ENCODE measurements around the gene CFTR. TPM values are rescaled to one million over a fixed set of nuclear protein-coding genes. Genes with fewer than 3 reads are reported as not detected.

Gene CFTR
- total RNA-seq, 4 donors from 2014 or later: 3.4 to 13.5 (median 7.1) TPM

- DNase-seq (ENCODE audit: low spot score in 2 of 2): no peak
- WGBS: 89% methylated on average over 3 of the region's 3 CpGs
- Histone ChIP-seq H3K27ac (no peak overlapping the region), H3K27me3 (no peaks in the 10 kb centered on the region), H3K4me3 (no peak overlapping the region), H3K4me1 (no peaks in the 10 kb centered on the region), H3K36me3 (no peaks in the 10 kb centered on the region), H3K9me3 (no peaks in the 10 kb centered on the region)
- TF ChIP-seq EP300 (IDR thresholded peaks at IDR 0.05) (no peak), POLR2A (IDR thresholded peaks at IDR 0.05) (no peak), POLR2AphosphoS5 (IDR thresholded peaks at IDR 0.05) (no peak)
- TF ChIP-seq, protein P1, sequence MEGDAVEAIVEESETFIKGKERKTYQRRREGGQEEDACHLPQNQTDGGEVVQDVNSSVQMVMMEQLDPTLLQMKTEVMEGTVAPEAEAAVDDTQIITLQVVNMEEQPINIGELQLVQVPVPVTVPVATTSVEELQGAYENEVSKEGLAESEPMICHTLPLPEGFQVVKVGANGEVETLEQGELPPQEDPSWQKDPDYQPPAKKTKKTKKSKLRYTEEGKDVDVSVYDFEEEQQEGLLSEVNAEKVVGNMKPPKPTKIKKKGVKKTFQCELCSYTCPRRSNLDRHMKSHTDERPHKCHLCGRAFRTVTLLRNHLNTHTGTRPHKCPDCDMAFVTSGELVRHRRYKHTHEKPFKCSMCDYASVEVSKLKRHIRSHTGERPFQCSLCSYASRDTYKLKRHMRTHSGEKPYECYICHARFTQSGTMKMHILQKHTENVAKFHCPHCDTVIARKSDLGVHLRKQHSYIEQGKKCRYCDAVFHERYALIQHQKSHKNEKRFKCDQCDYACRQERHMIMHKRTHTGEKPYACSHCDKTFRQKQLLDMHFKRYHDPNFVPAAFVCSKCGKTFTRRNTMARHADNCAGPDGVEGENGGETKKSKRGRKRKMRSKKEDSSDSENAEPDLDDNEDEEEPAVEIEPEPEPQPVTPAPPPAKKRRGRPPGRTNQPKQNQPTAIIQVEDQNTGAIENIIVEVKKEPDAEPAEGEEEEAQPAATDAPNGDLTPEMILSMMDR (IDR thresholded peaks at IDR 0.05): no peak
Observed at GRCh38 chr7:117489016-117489415, 9.2 kb downstream of the CFTR start.

DNA sequence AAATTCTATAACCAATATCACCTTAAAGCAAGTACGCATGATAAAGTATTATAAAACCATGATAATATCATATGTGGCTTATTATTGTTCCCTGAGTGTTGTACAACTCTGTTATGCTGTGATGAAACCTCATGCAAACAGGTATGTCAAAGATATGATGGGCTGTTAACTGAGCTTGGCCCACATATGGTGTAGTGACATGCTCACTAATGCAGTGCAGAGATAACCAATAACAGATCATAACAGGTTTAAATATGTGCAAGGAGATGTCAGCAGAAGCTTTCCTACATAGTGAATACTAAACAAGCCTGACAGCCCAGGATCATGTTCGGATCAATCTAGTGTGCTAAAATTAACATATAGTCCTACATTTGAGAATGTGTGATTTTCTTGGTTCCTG lies 9.6 kb downstream of the CFTR start:
- WGBS: 82% methylated on average over 2 of the region's 2 CpGs
- Histone ChIP-seq H3K4me1 (no peaks in the 10 kb centered on the region), H3K4me3 (no peak overlapping the region), H3K27ac (no peak overlapping the region), H3K27me3 (no peaks in the 10 kb centered on the region), H3K9me3 (no peaks in the 10 kb centered on the region), H3K36me3 (no peaks in the 10 kb centered on the region)
- TF ChIP-seq POLR2AphosphoS5 (IDR thresholded peaks at IDR 0.05): no peak
- TF ChIP-seq, protein P1 (IDR thresholded peaks at IDR 0.05): no peak
- no peak for TF ChIP-seq EP300 (IDR thresholded peaks at IDR 0.05)
- no peak for TF ChIP-seq POLR2A (IDR thresholded peaks at IDR 0.05)
- no peak for DNase-seq (ENCODE audit: low spot score in 2 of 2)

DNA sequence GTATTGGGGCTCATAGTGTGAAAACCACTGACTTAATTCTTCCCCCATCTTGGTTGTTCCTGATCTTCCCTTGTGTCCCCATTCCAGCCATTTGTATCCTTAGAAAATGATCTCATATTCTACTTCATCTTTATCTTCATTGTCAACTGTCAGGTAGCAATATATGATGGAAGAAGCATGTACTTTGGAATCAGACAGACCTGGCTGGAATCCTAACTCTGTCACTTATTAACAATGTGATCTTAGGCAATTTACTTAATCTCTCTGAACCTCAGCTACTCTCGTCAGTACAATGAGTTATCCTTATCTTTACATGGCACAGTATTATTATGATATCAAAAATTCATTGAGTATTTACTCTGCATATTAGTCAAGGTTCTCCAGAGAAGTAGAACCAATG lies 10.1 kb downstream of the CFTR start:
- WGBS: 56% methylated on average over 1 of the region's 1 CpG
- TF ChIP-seq POLR2AphosphoS5 (IDR thresholded peaks at IDR 0.05) (no peak), EP300 (IDR thresholded peaks at IDR 0.05) (no peak), POLR2A (IDR thresholded peaks at IDR 0.05) (no peak)
- TF ChIP-seq, protein P1 (IDR thresholded peaks at IDR 0.05): no peak
- no peak for DNase-seq (ENCODE audit: low spot score in 2 of 2)
- Histone ChIP-seq H3K9me3 (no peaks in the 10 kb centered on the region), H3K36me3 (no peaks in the 10 kb centered on the region), H3K4me3 (no peak overlapping the region), H3K4me1 (no peaks in the 10 kb centered on the region), H3K27me3 (no peaks in the 10 kb centered on the region), H3K27ac (no peak overlapping the region)

GRCh38 chr7:117492649-117493048 lies 12.8 kb downstream of the CFTR start:
- no peak overlapping the region for H3K4me3 ChIP-seq
- no peaks in the 10 kb centered on the region for H3K4me1 ChIP-seq
- 63% methylated on average over 2 of the region's 2 CpGs for WGBS
- no peaks in the 10 kb centered on the region for H3K36me3 ChIP-seq
- DNase-seq (ENCODE audit: low spot score in 2 of 2): no peak
- TF ChIP-seq, protein P1 (IDR thresholded peaks at IDR 0.05): no peak
- no peak for TF ChIP-seq EP300 (IDR thresholded peaks at IDR 0.05)
- TF ChIP-seq POLR2A (IDR thresholded peaks at IDR 0.05): no peak
- TF ChIP-seq POLR2AphosphoS5 (IDR thresholded peaks at IDR 0.05): no peak
- no peak overlapping the region for H3K27ac ChIP-seq
- no peaks in the 10 kb centered on the region for H3K9me3 ChIP-seq
- H3K27me3 ChIP-seq: no peaks in the 10 kb centered on the region

DNA sequence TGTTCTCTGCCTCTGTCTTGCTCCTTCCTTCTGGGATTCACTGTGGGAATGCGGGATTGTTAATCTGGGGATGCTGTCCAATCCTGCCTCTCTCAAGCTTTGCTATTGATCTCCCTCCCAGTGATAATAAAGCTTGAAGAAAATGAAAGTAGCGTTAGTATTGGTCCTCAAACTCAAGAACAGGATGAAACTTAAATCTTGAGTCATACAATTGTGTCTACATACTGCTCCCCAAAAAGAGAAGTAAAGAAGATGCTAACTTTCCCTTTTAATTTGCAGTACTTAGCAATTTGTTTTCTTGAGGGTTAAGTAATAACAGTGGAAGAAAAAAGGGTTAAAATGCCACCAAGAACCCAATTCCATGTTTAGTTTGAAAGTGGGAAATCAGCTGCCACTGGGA lies 13.6 kb downstream of the CFTR start:
- TF ChIP-seq, protein P1 (IDR thresholded peaks at IDR 0.05): no peak
- TF ChIP-seq POLR2AphosphoS5 (IDR thresholded peaks at IDR 0.05) (no peak), EP300 (IDR thresholded peaks at IDR 0.05) (no peak), POLR2A (IDR thresholded peaks at IDR 0.05) (no peak)
- DNase-seq (ENCODE audit: low spot score in 2 of 2): no peak
- no peaks in the 10 kb centered on the region for H3K4me1 ChIP-seq
- WGBS: 80% methylated on average over 2 of the region's 2 CpGs
- H3K36me3 ChIP-seq: no peaks in the 10 kb centered on the region
- no peak overlapping the region for H3K27ac ChIP-seq
- H3K9me3 ChIP-seq: no peaks in the 10 kb centered on the region
- H3K27me3 ChIP-seq: no peaks in the 10 kb centered on the region
- no peak overlapping the region for H3K4me3 ChIP-seq
